Ascending aorta (tissue), 2 donors: Measurements from ENCODE around the gene KSR1. TPM values are rescaled to one million over a fixed set of nuclear protein-coding genes. Genes with fewer than 3 reads are reported as not detected.
A peak's percentile ranks its signal among the peaks of the same experiment; 100 is the strongest.

Experiments used
- DNase-seq, 2 donors: peaks; one replicate each; pipeline ENCODE4 v3.0.0-alpha.2; 2019; ENCODE audit warnings: low spot score in 2 of 2
- H3K27ac ChIP-seq, 2 donors: fragments of 200-600 bp; sonication (generic); one replicate each; pipeline ENCODE4 v1.5.1; 2016 to 2017; ENCODE audit warnings: mild to moderate bottlenecking in 1 of 2
- H3K27me3 ChIP-seq: fragments of 200-600 bp; sonication (generic); one replicate; pipeline ENCODE4 v1.5.1; 2017
- H3K36me3 ChIP-seq, 2 donors: fragments of 200-600 bp; sonication (generic); one replicate each; pipeline ENCODE4 v1.5.1; 2016
- H3K4me1 ChIP-seq, 2 donors: fragments of 200-600 bp; sonication (generic); one replicate each; pipeline ENCODE4 v1.5.1; 2016 to 2017; ENCODE audit warnings: mild to moderate bottlenecking in 1 of 2
- H3K4me3 ChIP-seq, 2 donors: fragments of 200-600 bp; sonication (generic); one replicate each; pipeline ENCODE4 v1.5.1; 2016 to 2017; ENCODE audit warnings: mild to moderate bottlenecking in 1 of 2
- H3K9me3 ChIP-seq, 2 donors: fragments of 200-600 bp; sonication (generic); one replicate each; pipeline ENCODE4 v1.5.1; 2016
- intact Hi-C: fragments of 100-400 bp; cut with DNase I; formaldehyde crosslinking; loops from one replicate; pipeline ENCODE4 v1.15.1; 2023
- total RNA-seq: library from RNA; depleted of rRNA; stranded (reverse); fragments of >200 nt; gene quantifications from one replicate; pipeline ENCODE4 v1.1.0, GENCODE V29; 2016
- TF ChIP-seq, protein P1 (sequence below), 3 experiments: fragments of 200-600 bp in 2 of 3; fragments of 450-650 bp in 1 of 3; sonication (generic) in 2 of 3; IDR thresholded peaks; one replicate each; pipeline ENCODE4 v1.5.1; 2016 to 2019; ENCODE audit warnings: antibody characterized with exemption in 3 of 3, mild to moderate bottlenecking in 1 of 3, moderate library complexity in 1 of 3

Gene KSR1
- total RNA-seq, 1 donor from 2014 or later: 42.6 TPM

DNA sequence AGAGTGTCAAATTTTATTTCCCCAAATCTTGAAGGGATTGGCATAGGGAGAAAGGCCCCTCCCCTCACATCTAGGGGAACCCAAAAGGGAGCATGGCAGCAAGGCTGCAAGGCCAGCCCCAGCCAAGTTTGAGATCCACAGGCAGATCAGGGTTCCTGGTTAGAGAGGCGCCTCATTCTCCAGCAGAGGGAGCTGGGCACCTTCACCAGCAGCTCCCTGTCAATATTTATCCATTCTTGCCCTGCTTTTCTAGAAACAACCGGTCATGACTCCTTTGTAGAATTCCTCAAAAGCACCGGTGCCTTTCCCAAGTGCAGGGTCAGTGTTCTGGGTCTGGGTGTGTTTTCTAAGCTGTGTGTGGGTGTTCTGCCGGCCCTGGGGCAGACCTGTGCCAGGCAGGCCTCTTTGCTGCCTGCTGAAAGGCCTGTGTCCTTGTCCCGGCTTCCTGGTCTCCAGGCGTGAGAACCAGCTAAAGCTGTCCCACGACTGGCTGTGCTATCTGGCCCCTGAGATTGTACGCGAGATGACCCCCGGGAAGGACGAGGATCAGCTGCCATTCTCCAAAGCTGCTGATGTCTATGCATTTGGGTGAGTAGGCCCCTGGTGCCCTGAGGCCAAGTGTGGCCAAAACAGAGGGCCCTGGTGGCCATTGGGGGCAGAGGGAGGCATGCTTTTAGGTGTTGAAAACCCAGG is 153.5 kb downstream of the KSR1 start:
- Histone ChIP-seq H3K4me3 (no peak overlapping the region), H3K27me3 (no peaks in the 10 kb centered on the region), H3K36me3 (peaks cover 62 to 77% of the 10 kb centered on the region in 2 donors), H3K9me3 (no peaks in the 10 kb centered on the region), H3K4me1 (no peaks in the 10 kb centered on the region), H3K27ac (no peak overlapping the region)
- TF ChIP-seq, protein P1, sequence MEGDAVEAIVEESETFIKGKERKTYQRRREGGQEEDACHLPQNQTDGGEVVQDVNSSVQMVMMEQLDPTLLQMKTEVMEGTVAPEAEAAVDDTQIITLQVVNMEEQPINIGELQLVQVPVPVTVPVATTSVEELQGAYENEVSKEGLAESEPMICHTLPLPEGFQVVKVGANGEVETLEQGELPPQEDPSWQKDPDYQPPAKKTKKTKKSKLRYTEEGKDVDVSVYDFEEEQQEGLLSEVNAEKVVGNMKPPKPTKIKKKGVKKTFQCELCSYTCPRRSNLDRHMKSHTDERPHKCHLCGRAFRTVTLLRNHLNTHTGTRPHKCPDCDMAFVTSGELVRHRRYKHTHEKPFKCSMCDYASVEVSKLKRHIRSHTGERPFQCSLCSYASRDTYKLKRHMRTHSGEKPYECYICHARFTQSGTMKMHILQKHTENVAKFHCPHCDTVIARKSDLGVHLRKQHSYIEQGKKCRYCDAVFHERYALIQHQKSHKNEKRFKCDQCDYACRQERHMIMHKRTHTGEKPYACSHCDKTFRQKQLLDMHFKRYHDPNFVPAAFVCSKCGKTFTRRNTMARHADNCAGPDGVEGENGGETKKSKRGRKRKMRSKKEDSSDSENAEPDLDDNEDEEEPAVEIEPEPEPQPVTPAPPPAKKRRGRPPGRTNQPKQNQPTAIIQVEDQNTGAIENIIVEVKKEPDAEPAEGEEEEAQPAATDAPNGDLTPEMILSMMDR (IDR thresholded peaks at IDR 0.05): peak in 1 of 3 experiments; percentile 28
- intact Hi-C loops: loop anchor here (10.0 kb wide), 1 partner anchor 285 kb away; the partner anchor contains the start of gene LYRM9
- no peak for DNase-seq

DNA sequence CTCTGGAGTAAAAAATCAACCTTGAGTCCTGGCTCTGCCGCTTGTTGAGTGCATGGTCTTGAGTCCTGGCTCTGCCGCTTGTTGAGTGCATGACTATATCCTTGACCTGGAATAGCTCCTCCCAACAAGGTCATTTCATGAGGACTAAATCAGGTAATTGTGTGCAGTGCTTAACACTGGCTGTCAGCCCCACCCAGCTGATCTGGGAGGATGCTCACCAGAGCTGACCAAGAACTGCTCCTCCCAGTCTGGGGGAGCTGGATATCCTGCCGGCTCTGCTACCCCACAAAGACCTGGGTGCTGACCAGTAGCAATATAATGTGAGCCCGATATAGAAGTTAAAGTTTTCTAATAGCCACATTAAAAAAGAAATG is 154.0 kb downstream of the KSR1 start:
- no peaks in the 10 kb centered on the region for H3K4me1 ChIP-seq
- DNase-seq: no peak
- no peaks in the 10 kb centered on the region for H3K9me3 ChIP-seq
- TF ChIP-seq, protein P1 (IDR thresholded peaks at IDR 0.05): no peak
- intact Hi-C loops: no loop called here
- H3K4me3 ChIP-seq: no peak overlapping the region
- no peaks in the 10 kb centered on the region for H3K27me3 ChIP-seq
- peaks cover 64 to 76% of the 10 kb centered on the region in 2 donors for H3K36me3 ChIP-seq
- no peak overlapping the region for H3K27ac ChIP-seq

DNA sequence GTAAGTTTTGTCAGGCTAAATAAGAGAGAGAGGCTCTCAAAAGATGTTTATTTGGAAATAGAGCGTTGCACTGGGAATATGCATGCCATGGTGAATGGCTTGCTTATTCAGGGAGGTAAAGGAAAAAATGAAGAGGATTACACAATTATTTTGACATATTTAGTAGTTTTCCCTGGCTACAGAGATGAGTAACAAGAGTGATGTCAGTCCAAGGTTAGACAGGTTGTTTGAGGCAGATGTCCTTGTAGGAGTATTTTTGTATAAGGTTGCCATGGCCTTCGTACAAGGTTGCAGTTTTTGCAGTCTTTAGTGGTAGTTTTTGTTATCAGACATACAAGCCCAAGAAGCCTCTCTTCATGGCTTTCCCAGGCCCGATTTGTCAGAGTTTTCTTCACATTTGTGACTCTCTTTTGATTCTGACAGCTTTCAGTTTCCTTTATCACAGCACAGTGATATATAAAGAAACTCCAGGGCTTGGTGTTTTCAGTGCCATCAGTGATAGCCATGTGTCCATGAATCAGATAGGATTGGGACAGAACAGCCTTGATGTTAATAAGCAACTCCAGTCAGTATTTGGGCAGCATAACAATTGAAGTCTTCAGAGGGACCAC is 156.0 kb downstream of the KSR1 start:
- Histone ChIP-seq H3K4me1 (no peaks in the 10 kb centered on the region), H3K9me3 (no peaks in the 10 kb centered on the region), H3K4me3 (no peak overlapping the region), H3K27me3 (no peaks in the 10 kb centered on the region), H3K27ac (no peak overlapping the region), H3K36me3 (peaks cover 52 to 66% of the 10 kb centered on the region in 2 donors)
- TF ChIP-seq, protein P1 (IDR thresholded peaks at IDR 0.05): no peak
- intact Hi-C loops: no loop called here
- DNase-seq: no peak

DNA sequence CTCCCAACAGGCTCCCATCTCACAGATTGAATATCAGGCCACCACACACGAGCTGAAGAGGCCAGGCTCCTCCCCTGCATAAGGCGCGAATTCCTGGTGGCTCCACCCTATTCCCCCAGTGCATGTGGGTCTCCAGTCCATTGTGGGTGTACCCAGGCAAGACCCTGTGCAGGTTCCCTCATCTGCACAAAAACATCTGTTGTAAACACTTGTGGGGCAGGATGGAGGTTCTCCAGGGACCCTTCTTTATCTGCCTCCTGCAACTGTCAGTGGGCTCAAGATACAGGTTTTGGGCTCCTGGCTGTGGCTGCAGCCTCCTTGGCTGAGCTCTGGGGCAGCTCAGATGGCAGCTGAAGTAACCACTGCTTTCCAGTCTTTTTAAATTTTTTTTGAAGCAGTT is 157.2 kb downstream of the KSR1 start:
- intact Hi-C loops: no loop called here

DNA sequence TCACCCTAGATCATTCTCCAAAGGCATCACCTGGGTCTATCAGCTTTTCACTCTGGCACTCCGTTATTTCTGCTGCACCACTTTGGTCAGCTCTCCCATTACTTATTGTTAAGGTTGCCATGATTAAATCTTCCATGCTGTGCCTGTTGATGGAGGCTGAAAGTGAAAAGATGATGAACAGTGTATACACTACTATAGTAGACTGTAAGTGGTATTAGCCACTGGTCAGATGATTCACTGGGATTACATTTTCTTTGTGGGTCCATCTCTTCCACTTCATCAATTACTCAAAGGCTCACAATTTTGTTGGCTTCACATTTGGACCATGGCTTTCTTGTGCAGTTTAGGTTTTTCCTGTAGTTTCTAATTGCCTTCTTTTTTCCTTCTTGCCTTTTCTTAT is 158.9 kb downstream of the KSR1 start:
- no peak overlapping the region for H3K27ac ChIP-seq
- H3K4me1 ChIP-seq: no peaks in the 10 kb centered on the region
- intact Hi-C loops: no loop called here
- H3K27me3 ChIP-seq: no peaks in the 10 kb centered on the region
- no peak overlapping the region for H3K4me3 ChIP-seq
- H3K36me3 ChIP-seq: peaks cover 54 to 69% of the 10 kb centered on the region in 2 donors
- DNase-seq: no peak
- TF ChIP-seq, protein P1 (IDR thresholded peaks at IDR 0.05): no peak
- no peaks in the 10 kb centered on the region for H3K9me3 ChIP-seq

More for the DNA sequence above, 157.2 kb downstream of the KSR1 start:
- DNase-seq: no peak
- Histone ChIP-seq H3K27ac (no peak overlapping the region), H3K4me3 (no peak overlapping the region), H3K9me3 (no peaks in the 10 kb centered on the region), H3K4me1 (no peaks in the 10 kb centered on the region), H3K27me3 (no peaks in the 10 kb centered on the region), H3K36me3 (peaks cover 51 to 66% of the 10 kb centered on the region in 2 donors)
- TF ChIP-seq, protein P1 (IDR thresholded peaks at IDR 0.05): no peak
